Liver (tissue), 3 donors: ENCODE results near the gene KIF22.

Source experiments
- JUND ChIP-seq, 2 donors: IDR thresholded peaks; 2 replicates each; pipeline ENCODE4 v1.6.1; 2016; ENCODE audit warnings: antibody characterized with exemption in 2 of 2
- TF ChIP-seq, protein P1 (sequence below): fragments of 150-350 bp; IDR thresholded peaks from 2 replicates; pipeline ENCODE4 v1.5.1; 2017; ENCODE audit warnings: improper control_type of control experiment, low read depth, low read length; ENCODE audit not compliant: missing input control
- donor health status: healthy.
- donor health status: healthy.

DNA sequence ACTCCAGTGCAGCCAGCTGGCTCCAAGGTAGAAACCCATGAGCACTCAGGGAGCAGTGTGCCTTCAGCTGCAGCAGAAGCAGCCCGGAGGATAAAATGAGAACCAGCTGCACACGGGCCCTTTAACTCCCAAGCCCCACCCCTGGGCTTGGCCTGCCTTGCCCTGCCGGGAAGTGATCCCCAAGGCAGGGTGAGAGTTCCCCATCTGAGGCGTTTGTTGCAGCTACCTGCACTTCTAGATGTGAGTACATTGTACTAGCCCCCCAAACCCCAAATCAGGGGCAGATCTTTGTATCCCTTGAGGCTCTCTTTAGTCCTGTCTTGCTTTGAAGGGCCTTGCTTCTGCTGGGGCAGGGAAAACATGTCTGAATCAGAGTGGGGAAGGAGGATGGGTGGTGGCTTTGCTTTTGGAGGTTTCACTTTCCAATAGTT is 29.7 kb downstream of the KIF22 start, which contains the start of gene MVP:
- TF ChIP-seq, protein P1, sequence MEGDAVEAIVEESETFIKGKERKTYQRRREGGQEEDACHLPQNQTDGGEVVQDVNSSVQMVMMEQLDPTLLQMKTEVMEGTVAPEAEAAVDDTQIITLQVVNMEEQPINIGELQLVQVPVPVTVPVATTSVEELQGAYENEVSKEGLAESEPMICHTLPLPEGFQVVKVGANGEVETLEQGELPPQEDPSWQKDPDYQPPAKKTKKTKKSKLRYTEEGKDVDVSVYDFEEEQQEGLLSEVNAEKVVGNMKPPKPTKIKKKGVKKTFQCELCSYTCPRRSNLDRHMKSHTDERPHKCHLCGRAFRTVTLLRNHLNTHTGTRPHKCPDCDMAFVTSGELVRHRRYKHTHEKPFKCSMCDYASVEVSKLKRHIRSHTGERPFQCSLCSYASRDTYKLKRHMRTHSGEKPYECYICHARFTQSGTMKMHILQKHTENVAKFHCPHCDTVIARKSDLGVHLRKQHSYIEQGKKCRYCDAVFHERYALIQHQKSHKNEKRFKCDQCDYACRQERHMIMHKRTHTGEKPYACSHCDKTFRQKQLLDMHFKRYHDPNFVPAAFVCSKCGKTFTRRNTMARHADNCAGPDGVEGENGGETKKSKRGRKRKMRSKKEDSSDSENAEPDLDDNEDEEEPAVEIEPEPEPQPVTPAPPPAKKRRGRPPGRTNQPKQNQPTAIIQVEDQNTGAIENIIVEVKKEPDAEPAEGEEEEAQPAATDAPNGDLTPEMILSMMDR = no peak
- peak in 1 of 2 donors; percentile 44 for TF ChIP-seq JUND (IDR thresholded peaks at IDR 0.05)
